GM12878 (cell line): ENCODE measurements around the gene BSND. TPM values are rescaled to one million over a fixed set of nuclear protein-coding genes. Genes with fewer than 3 reads are reported as not detected.

ENCODE experiments used
- ATAC-seq: fragments of 200-7000 bp; cut with Tn5 transposase; 3 replicates; pipeline ENCODE4 v1.9.1; 2020; ENCODE audit warnings: mild to moderate bottlenecking, moderate library complexity
- BruUV-seq: library from RNA; stranded (reverse); fragments of 400-500 nt; replicated peaks from 2 replicates; lab custom pipeline; 2021; lab: Mats Ljungman, UMichigan
- CTCF ChIA-PET: fragments of 300-600 bp; sonication (Branson Sonifier 250); formaldehyde crosslinking; extraction: SDS; loops from one replicate; lab custom pipeline; 2021; ENCODE audit warnings: inconsistent platforms; lab: Yijun Ruan, JAX
- POLR2A ChIA-PET: fragments of 350-600 bp; formaldehyde crosslinking; extraction: SDS; loops from one replicate; lab custom pipeline; 2021; ENCODE audit warnings: inconsistent platforms; lab: Charles Lee
- RAD21 ChIA-PET: fragments of 300-600 bp; sonication (Branson Sonifier 250); formaldehyde crosslinking; loops from one replicate; lab custom pipeline; 2023; ENCODE audit warnings: antibody characterized with exemption; ENCODE audit not compliant: unreplicated experiment; lab: Charles Lee
- SMC1A ChIA-PET: fragments of 300-600 bp; sonication (Branson Sonifier 250); formaldehyde crosslinking; loops from one replicate; lab custom pipeline; 2023; ENCODE audit not compliant: unreplicated experiment, uncharacterized antibody; lab: Charles Lee
- DNase-seq: peaks from one replicate; pipeline ENCODE4 v3.0.0-alpha.2; 2011; ENCODE audit warnings: low read depth, low spot score
- FAIRE-seq: peaks from 3 replicates; lab custom pipeline; 2011; peaks lifted over from hg19 to GRCh38; lab: Jason Lieb, UNC
- H2AFZ ChIP-seq: 2 replicates; pipeline ENCODE4 v1.6.0; 2011; ENCODE audit warnings: low read depth, low read length, control low read depth; ENCODE audit not compliant: control insufficient read depth
- H3K27ac ChIP-seq: 2 replicates; pipeline ENCODE4 v1.5.1; 2011; ENCODE audit warnings: control low read depth; ENCODE audit not compliant: control insufficient read depth, insufficient read depth
- H3K27me3 ChIP-seq, 2 experiments: replicated peaks in 1 of 2; 2 replicates each; pipeline versions ENCODE4 v1.6.0 to v1.6.1; 2011; ENCODE audit warnings: low read length in 1 of 2; ENCODE audit not compliant: control insufficient read depth in 2 of 2, insufficient read depth in 2 of 2
- H3K36me3 ChIP-seq, 2 experiments: 2 replicates each; pipeline ENCODE4 v1.5.1; 2011; ENCODE audit warnings: low read length in 1 of 2; ENCODE audit not compliant: control insufficient read depth in 2 of 2, insufficient read depth in 2 of 2
- H3K4me1 ChIP-seq: 2 replicates; pipeline ENCODE4 v1.6.1; 2011; ENCODE audit warnings: mild to moderate bottlenecking, low read length, moderate library complexity, mixed read lengths; ENCODE audit not compliant: control insufficient read depth, insufficient read depth
- H3K4me2 ChIP-seq: 2 replicates; pipeline ENCODE4 v1.6.0; 2011; ENCODE audit warnings: control low read depth; ENCODE audit not compliant: control insufficient read depth, insufficient read depth
- H3K4me3 ChIP-seq: fragments of 200-600 bp; sonication (generic); 2 replicates; pipeline ENCODE4 v1.5.1; 2016
- H3K79me2 ChIP-seq: 2 replicates; pipeline ENCODE4 v1.6.0; 2011; ENCODE audit warnings: low read length; ENCODE audit not compliant: control insufficient read depth, insufficient read depth
- H3K9ac ChIP-seq: 2 replicates; pipeline ENCODE4 v1.8.0; 2011; ENCODE audit warnings: low read length, control low read depth, mixed read lengths; ENCODE audit not compliant: control insufficient read depth, insufficient read depth
- H3K9me3 ChIP-seq: replicated peaks from 3 replicates; pipeline ENCODE4 v1.5.1; 2011; ENCODE audit warnings: mild to moderate bottlenecking, low read length; ENCODE audit not compliant: control insufficient read depth, insufficient read depth
- H4K20me1 ChIP-seq: 2 replicates; pipeline ENCODE4 v1.6.0; 2011; ENCODE audit not compliant: control insufficient read depth, insufficient read depth
- CHD2 ChIP-seq: IDR thresholded peaks from 2 replicates; pipeline ENCODE4 v1.6.1; 2011; ENCODE audit warnings: low read depth, low read length, improper control_type of control experiment, borderline replicate concordance
- CUX1 ChIP-seq: IDR thresholded peaks from 2 replicates; pipeline ENCODE4 v1.6.1; 2012; ENCODE audit warnings: improper control_type of control experiment, low read depth, low read length; ENCODE audit not compliant: insufficient replicate concordance
- E2F4 ChIP-seq: IDR thresholded peaks from 2 replicates; pipeline ENCODE4 v1.6.1; 2012; ENCODE audit warnings: low read depth, low read length, improper control_type of control experiment
- HCFC1 ChIP-seq: fragments of 150-350 bp; IDR thresholded peaks from 2 replicates; pipeline ENCODE4 v1.6.1; 2014; ENCODE audit warnings: low read length
- IKZF1 ChIP-seq: fragments of 450-650 bp; conservative IDR thresholded peaks from 2 replicates; pipeline ENCODE4 v1.6.1; 2017; ENCODE audit warnings: antibody characterized with exemption, mild to moderate bottlenecking
- JUND ChIP-seq: IDR thresholded peaks from 2 replicates; pipeline ENCODE4 v1.6.1; 2012; ENCODE audit warnings: low read depth, mild to moderate bottlenecking, low read length, improper control_type of control experiment, moderate library complexity
- KLF5 ChIP-seq: fragments of 450-650 bp; IDR thresholded peaks from 2 replicates; pipeline ENCODE4 v1.6.1; 2014; ENCODE audit warnings: mild to moderate bottlenecking; ENCODE audit not compliant: partially characterized antibody
- MLLT1 ChIP-seq: fragments of 450-650 bp; IDR thresholded peaks from 2 replicates; pipeline ENCODE4 v1.6.1; 2016; ENCODE audit warnings: mild to moderate bottlenecking
- MYB ChIP-seq: fragments of 150-350 bp; IDR thresholded peaks from 2 replicates; pipeline ENCODE4 v1.6.1; 2014; ENCODE audit warnings: mild to moderate bottlenecking, low read depth, low read length, borderline replicate concordance
- RUNX3 ChIP-seq: IDR thresholded peaks from 2 replicates; pipeline ENCODE4 v1.6.1; 2012; ENCODE audit warnings: low read length, inconsistent platforms
- SREBF2 ChIP-seq: IDR thresholded peaks from 2 replicates; pipeline ENCODE4 v1.6.1; 2012; ENCODE audit warnings: mild to moderate bottlenecking, low read length
- STAT3 ChIP-seq: IDR thresholded peaks from 2 replicates; pipeline ENCODE4 v1.6.1; 2011; ENCODE audit warnings: low read depth, low read length, improper control_type of control experiment
- TBL1XR1 ChIP-seq: IDR thresholded peaks from 2 replicates; pipeline ENCODE4 v1.6.1; 2012; ENCODE audit warnings: low read depth, low read length, improper control_type of control experiment
- USF2 ChIP-seq: IDR thresholded peaks from 2 replicates; pipeline ENCODE4 v1.6.1; 2011; ENCODE audit warnings: low read depth, low read length, improper control_type of control experiment, borderline replicate concordance
- in situ Hi-C: fragments of 300-500 bp; cut with MboI; formaldehyde crosslinking; loops from 9 replicates; pipeline ENCODE4 v1.14.3; 2018; ENCODE audit warnings: mixed read lengths
- intact Hi-C: fragments of 100-400 bp; cut with micrococcal nuclease; formaldehyde crosslinking; loops from one replicate; pipeline ENCODE4 v1.14.2; 2022; ENCODE audit not compliant: unreplicated experiment
- polyA plus RNA-seq, 11 experiments: library from polyadenylated mRNA; depleted of rRNA in 4 of 11; unstranded in 6 of 11; stranded (reverse) in 5 of 11; fragments of >200 nt; fragmentation: Nextera tagmentation in 4 of 11; fragmentation: Illumina TruSeq in 1 of 11; extraction: Ambion mirVana in 4 of 11; extraction: Trizol in 1 of 11; gene quantifications; 1 replicate in 1 of 11; 2 replicates in 10 of 11; pipeline versions ENCODE4 v1.2.1 to v1.2.3, GENCODE V29; 2011 to 2016; ENCODE audit warnings: inconsistent platforms in 2 of 11, missing spikeins in 2 of 11, low read depth in 1 of 11
- total RNA-seq, 4 experiments: library from RNA; depleted of rRNA in 3 of 4; stranded (reverse); fragments of >200 nt in 3 of 4; fragmentation: Illumina TruSeq in 1 of 4; extraction: Trizol in 1 of 4; gene quantifications; 2 replicates each; pipeline versions ENCODE4 v1.2.1 to v1.2.3, GENCODE V29; 2013 to 2021

BSND gene
- total and polyA plus RNA-seq, 10 of the 15 experiments (the other 5 are each of a cell fraction or from before 2014, with no cell fraction given): not detected

GRCh38 chr1:54982739-54983138 lies 16.0 kb upstream of the BSND start:
- Histone ChIP-seq H3K36me3 (no peaks in the 10 kb centered on the region), H3K4me3 (no peak overlapping the region), H3K27ac (no peak overlapping the region), H4K20me1 (no peaks in the 10 kb centered on the region), H3K27me3 (peaks cover 2 to 3% of the 10 kb centered on the region in 2 experiments; a peak in 3 of 4 replicates), H3K4me1 (no peaks in the 10 kb centered on the region), H3K79me2 (no peaks in the 10 kb centered on the region), H3K9me3 (no peaks in the 10 kb centered on the region), H3K4me2 (no peak overlapping the region), H2AFZ (no peak overlapping the region), H3K9ac (no peak overlapping the region)
- ChIA-PET RAD21 (no interaction called here), SMC1A (interaction anchor here (0.7 kb wide), 1 partner anchor 37 kb away, joined by 3 read pairs; no protein-coding TSS in a partner anchor), CTCF (no interaction called here), POLR2A (no interaction called here)
- intact Hi-C loops (no loop called here), in situ Hi-C loops (loop anchor here (5.0 kb wide), 1 partner anchor 50 kb away; no protein-coding TSS in a partner anchor)
- BruUV-seq: no TSS peak
- TF ChIP-seq MLLT1 (no peak), KLF5 (no peak), HCFC1 (no peak), JUND (no peak), TBL1XR1 (no peak), USF2 (no peak), MYB (no peak), CHD2 (no peak), STAT3 (no peak), CUX1 (no peak), IKZF1 (no peak), E2F4 (no peak), SREBF2 (no peak), RUNX3 (no peak)
- FAIRE-seq: no peak
- ATAC-seq: peak; percentile 51; the same call in 2 of the 3 replicates
- DNase-seq: no peak
